ENCODE measurements around the gene SYNDIG1.

- no peak for TF ChIP-seq EZH2phosphoT487 (IDR thresholded peaks at IDR 0.05; ENCODE audit: borderline replicate concordance, low read depth, low read length)
- no peak for TF ChIP-seq CTCF (conservative IDR thresholded peaks at IDR 0.05; ENCODE audit: low read length)
Measured at GRCh38 chr20:24465159-24465558, 4.3 kb upstream of the SYNDIG1 start.
